Kidney tubule cell (primary cell): ENCODE data around the gene RYK.
A peak's percentile ranks its signal among the peaks of the same experiment; 100 is the strongest.
"Not testable (repeated sequence)": the region's sequence is repeated elsewhere in the genome, so short reads cannot be mapped to it uniquely, and the experiment has no call there.

ENCODE experiments used
- DNase-seq: peaks from one replicate; pipeline ENCODE4 v3.0.0-alpha.2; 2018; ENCODE audit warnings: low spot score

The RYK gene

DNA sequence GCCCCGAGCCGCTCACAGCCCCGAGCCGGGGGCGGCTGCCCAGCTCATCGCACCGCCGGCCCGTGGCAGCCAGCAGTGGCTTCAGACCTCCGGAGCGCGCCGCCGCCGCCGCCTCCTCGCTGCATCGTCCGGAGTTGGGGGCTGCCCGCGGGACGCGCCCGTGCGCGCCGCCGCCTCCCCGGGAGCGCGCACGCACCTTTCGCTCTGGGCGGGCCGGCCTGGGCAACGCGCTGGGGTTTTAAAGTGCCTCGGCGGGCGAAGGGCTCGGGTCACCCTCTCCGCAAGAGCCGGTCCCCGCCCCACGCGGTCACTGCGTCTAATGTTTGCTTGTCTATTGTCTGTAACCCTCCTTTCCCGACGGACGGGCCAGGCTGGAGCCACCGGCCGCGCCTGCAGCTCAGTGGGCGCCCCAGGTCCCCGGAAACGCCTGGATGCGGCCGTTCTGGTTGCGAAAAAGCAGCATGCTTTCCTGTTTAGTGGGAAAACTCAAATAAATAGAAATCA is at the start of gene RYK:
TSS of gene RYK (minus strand) at position 143 of the 504 bp plus-strand sequence. CDS start 205 bp downstream, outside the sequence.
- DNase-seq: peak; percentile 89

DNA sequence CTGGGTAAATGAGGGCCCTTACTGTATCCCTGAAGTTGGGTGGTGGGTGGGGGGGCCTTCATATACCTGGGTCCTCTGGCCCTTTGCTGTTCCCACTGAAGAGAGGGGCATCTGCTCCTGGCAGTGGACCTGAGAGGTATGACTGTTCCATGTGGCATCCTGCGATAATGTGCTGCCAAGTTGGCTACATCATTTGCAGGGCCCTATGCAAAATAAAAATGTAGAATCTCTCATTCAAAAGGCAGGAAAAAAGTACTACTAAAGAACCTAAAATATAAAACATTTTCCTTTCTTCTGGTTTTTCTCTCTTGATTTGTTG is 49.2 kb upstream of the RYK start:
- no peak for DNase-seq

DNA sequence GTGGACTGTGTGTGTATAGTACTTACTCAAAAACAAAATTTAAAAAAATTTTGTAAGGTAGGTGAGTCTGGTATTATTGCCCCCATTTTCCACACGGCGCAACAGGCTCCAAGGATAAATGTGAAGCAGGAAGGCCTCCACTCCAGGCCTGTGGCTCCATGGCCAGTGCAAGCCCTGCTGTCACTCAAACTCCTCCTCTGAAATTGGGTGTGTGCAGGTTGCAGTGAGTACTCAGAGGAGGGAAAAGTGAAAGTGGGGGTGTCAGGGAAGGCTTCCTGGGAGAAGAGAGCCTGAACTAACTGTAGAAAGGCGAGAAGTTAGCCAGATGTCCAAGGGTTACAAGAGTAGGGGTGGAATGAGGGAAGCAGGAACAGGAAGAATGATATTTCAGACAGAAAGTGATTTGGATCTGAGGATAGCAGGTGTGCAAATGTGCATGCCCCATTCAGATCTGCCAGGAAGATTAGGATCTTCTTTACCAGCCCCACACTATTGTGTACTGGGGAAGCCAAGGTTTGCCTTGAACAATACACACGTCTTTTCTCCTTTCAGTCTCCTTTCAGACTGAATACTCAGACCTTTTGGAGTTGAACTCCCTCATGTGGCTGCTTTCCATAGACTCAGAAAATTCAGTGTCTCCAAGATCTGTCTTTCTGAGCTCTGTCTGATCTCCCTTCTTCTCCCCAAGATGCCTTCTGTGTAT is 48.7 kb upstream of the RYK start:
- no peak for DNase-seq

DNA sequence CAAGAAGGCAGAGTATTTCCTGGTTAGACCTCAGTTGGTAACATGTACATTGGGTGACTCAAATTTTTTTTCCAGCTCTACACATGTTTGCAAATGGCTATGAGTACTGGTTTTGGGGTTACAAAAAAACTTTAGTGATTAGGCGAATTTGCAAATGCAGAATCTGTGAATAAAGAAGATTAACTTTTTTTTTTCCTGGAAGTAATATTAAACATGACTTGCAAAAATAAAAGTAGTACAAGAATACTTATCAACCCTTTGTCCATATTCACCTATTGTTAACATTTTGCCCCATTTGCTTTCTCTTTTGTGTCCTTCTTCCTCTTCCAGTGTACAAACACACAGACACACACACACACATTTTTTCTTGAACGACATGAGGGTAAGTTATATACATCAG is 47.6 kb upstream of the RYK start:
- no peak for DNase-seq

DNA sequence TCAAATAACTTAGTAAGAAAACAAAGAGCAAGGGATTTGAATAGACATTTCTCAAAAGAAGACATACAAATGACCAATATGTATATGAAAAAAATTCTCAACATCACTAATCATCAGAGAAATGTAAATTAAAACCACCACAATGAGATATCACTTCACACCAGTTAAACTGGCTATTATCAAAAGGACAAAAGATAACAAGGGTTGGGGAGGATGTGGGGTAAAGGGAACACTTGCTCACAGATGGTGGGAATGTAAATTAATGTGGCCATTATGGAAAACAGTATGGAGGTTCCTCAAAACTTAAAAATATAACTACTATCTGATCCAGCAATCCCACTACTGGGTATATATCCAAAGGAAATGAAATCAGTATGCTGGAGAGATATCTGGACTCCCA is 46.0 kb upstream of the RYK start:
- DNase-seq: no peak

DNA sequence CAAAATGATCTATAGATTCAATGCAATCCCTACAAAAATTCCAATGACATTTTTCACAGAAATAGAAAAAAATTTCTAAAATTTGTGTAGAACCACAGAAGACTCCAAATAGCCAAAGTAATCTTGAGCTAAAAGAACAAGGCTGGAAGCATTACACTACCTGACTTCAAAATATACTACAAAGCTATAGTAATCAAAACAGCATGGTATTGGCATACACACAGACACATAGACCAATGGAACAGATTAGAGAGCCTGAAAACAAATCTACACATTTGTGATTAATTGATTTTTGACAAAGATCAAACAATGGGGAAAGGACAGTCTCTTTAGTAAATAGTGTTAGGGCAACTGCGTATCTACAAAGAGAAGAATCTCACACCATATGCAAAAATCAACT is 45.3 kb upstream of the RYK start:
- DNase-seq: no peak

DNA sequence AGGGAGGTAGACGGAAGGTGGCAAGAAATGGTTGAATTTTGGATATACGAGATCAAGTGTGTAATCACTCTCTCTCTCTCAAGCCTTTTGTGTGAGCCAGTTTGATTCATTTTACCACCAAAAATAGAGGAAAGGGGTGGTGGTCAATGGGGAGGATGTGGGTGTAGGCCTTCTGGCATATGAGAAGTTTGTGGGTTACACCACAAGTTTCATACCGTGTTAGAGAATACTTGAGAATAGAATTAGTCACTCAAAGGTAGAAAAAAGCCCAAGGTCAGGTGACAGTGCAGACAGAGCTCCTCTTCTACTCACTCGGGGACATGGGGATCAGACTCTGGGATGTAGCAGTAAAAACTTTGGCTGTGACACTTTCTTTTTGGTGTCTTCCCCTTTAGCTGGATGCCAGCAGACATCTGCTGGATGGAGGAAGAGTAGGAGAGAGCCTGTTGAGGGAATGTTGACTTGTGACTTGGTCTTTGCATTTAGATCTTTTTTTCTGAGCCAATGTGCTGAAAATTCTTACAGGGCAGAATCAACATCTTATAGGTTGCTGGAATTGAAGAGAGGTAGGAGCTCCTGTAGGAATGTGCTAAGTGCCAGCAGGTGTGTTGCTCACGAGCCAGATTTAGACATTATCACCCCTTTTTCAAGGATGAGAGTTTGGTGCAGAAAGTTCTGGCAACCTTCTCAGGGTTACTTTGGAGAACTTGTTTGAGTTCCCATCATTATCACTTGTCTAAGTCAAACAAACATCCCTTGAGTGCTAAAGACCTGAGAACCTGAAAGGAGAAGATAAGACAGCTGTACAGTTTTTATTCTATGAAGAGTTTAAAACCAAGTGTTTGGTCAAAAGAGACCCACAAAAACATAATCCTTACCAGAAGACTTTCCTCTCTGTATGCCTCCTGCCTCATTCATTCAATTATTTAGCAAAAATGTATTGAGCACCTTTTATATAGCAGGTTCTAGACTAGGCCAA is 43.9 kb upstream of the RYK start:
- no peak for DNase-seq

DNA sequence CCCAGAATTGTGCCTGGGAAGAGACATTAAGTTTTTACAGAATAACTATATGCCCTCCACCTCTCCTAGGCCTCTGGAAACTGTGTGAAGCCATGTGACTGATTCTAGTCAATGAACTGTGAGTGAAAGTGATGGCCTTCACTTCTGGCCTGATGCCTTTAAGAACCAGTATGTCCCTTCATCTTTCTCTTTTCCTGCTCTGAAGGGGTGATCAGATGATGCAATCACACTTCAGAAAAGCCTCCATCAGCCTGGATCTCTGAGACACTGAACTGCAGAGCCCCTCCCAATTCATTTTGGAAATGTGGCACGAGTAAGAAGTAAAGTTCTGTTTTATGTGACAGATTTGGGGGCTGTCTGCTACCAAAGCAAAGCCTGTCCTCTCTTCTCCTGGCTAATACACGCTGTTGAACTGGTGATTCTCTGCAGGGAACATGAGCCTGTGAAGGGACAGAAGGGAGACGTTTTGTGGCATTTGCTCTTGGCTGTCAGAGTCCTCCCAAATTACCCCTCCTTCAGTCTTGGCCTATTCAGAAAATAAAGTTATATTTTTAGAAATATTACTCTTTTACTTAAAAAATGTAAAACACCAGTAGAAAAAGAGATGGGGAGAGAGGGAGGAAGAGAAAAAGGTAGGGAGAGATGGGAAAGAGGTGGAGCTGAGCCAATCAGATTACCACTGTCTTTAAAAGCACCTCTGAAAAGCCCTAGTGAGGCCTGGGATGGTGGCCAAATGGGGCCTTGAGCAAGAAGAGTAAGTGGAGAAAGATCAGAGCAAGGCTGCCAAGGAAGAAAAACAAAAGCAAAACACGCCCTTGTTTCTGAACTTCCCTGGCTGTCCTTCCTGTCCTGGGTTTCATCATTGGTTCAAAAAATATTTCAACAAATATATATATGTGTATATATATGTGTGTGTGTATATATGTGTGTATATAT is 40.9 kb upstream of the RYK start:
- no peak for DNase-seq

DNA sequence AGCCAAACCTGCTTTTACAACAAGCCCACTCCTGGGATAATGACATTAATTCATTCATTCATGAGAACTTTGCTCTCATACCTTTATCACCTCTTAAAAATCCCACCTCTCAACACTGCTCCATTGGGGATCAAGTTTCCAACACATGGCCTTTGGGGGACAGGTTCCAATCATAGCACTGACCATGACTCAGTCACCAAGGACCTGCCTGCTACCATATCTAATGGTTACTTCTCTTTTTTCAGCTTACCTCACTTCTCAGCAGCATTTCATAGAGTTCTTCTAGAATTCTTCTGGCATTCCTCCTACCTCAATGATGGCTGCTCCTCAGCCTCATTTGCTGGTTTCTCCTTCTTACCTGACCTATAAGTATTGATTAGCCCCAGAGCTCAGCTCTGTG is 36.9 kb upstream of the RYK start:
- DNase-seq: no peak

DNA sequence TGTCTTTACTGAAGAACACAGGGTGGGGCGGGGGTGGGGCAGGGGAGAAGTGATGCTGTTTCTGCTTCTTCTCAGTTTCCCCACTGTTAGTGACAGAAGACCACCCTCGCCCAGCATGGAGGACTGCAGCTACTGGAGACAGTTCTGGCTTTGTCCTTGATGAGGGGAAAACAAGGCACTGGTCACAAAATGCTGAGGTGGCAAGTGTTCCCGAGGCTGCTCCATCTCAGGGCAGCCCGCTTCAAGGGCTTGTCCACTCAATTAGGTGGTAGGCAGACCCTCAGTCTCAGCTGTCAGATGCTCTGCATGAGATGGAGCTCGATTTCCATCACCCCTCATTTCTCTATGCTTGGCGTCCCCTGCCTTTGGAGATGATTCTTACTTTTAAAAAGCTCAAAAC is 33.8 kb upstream of the RYK start:
- DNase-seq: no peak

DNA sequence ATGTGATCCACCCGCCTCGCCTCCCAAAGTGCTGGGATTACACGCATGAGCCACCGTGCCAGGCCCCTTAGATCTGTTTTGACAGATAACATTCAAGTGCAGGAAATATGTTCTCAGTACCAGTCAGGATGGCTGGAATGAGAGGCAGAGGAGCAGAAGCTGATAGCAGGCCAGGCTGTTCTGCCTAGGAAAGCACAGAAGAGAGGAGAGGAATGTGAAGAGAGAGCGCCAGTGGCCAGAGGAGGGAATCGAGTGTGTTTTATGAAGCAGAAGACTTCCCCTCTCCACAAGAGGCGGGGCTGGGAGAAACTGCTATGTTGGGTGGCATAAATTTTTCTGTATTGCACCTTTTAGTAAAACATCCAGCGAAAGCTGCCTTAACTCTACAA is 32.0 kb upstream of the RYK start:
- no peak for DNase-seq

DNA sequence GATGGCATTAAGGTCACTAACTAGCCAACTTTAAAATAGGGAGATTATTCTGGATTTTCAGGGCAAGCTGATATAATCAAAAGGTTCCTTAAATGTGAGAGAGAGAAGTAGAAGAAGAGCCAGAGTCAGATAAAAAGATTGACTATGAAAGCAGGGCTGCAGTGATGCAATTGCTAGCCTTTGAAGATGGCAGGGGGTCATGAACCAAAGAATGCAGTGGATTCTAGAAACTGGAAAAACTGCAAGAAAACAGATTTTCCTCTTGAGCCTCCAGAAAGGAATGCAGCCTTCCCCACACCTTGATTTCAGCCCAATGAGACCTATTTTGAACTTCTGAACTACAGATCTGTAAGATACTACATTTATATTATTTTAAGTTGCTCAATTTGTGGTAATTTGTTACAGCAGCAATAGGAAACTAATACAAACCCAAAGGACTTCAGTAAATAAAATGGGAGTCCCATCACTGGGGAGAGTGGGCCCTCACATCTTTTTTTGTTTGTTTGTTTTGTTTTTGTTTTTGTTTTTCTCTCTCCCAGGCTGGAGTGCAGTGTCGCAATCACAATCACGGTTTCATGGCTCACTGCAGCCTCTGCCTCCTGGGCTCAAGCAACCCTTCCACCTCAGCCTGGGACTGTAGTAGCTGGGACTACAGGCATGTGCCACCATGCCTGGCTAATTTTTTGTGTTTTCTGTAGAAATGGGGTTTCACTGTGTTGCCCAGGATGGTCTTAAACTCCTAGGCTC is 31.4 kb upstream of the RYK start:
- no peak for DNase-seq

DNA sequence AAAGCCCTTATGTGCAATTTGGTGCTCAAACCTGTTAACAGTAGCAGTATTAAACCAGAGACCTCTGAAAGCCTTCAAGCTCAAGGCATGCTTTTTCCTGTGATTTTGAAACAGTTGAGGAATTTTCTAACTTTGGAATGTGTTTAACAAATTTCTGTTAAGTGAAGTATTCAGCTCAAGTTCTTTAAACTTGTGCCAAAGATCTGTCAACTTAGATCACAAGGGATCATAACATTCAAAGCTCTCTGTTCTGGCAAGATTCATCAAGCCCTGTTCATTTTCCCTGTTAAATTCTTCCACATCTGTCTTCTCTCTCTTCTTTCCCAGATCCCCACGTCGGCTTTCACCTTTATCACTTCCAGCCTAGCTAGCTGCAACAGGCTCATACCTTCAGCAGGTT is 28.8 kb upstream of the RYK start:
- DNase-seq: no peak

DNA sequence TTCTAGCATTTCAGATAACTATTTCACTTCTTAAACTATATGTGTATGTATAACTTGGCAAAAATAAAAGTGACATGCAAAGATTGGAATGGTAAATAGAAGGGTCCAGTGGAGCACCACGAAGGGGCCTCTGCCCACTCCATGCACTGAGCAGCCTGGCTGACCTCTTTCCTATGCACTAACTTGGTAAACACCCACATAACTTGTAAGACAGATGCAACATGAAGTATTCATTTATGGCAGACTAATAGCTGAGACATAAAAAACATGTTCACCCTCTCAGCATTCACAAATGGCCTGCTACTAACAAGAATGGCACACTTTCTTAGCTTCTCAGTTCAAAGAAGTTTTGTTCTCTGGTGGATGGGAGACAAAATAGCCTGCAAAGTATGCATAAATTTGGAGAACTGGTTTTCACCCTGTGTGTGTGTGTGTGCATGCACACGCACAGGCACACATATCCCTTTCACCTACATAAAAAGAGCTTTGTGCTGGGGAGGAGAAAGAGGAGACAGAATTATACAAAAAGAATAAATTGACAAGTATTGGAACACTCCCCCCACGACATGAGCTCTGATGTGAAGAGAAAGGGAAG is 26.5 kb upstream of the RYK start:
- no peak for DNase-seq

DNA sequence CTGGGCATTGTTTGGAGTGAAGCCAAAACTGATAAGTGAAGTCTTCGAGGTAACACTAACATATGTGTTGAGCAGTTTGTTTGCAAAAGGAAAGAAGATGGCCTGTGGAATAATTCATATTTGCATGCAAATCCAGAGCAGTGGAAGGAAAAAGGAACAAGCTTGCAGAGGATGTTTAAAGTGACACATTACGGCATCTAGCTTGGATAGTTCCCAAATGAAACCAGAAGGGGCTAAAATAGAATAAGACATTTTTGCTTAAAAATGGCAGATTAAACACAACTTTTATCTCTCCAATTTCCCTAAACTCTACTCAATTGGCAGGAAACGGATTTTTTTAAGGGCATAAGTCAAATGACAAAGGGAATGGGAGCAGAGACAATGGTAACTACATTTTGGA is 25.4 kb upstream of the RYK start:
- DNase-seq: no peak

DNA sequence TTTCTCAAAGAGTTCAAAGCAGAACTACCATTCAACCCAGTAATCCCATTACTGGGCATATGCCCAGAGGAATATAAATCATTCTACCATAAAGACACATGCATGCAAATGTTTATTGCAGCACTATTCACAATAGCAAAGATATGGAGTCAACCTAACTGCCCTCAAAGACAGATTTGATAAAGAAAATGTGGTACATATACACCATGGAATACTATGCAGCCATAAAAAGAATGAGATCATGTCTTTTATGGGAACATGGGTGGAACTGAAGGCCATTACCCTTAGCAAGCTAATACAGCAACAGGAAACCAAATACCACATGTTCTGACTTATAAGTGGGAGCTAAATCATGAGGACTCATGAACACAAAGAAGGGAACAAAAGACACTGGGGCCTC is 24.5 kb upstream of the RYK start:
- not testable (repeated sequence) for DNase-seq

DNA sequence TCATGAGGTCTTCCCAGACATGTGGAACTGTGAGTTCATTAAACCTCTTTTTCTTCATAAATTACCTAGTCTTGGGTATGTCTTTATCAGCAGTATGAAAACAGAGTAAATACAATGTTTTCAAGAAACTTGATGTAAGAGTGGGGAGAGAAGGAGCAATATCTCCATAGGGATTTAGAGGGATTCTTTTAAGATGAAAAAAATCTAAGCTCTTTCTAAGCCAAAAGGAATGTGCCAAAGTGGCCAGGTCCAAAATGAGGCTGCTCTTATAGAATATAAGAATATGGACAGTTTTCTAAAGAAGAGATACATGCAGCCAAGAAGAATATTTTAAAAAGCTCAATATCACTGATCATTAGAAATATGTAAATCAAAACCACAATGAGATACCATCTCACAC is 23.9 kb upstream of the RYK start:
- DNase-seq: no peak

DNA sequence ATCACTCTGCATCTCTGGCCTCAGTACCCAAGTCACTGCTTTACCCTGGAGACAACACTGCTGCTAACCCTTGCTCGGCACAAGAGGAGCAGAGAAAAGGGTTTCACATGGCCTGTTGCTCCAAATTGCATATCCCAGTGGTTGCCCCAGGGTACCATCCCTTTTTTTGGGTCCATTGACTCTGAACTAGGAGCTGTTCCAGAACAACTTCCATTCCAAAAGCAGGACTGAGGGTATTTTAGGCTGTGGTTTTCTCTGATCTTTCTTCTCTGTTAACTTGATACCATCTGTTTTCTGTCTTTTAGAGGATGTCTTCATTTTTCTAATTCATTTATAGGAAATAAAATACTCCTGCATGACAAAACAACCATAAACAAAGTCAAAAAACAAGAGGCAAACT is 17.3 kb upstream of the RYK start:
- DNase-seq: no peak

DNA sequence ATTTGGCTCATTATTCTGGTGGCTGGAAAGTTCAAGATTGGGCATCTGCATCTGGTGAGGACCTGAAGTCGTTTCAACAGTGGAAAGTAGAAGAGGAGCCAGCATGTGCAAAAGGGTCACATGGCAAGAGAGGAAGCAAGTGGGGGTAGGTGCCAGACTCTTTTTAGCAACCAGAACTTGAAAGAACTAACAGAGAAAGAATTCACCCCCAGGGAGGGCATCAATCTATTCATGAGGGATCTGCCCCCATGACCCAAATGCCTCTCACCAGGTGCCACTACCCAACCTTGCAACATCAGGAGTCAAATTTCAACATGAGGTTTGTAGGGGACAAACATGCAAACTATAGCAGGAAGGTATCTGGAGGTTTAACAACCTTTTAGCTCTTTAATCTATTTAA is 10.3 kb upstream of the RYK start:
- DNase-seq: no peak

DNA sequence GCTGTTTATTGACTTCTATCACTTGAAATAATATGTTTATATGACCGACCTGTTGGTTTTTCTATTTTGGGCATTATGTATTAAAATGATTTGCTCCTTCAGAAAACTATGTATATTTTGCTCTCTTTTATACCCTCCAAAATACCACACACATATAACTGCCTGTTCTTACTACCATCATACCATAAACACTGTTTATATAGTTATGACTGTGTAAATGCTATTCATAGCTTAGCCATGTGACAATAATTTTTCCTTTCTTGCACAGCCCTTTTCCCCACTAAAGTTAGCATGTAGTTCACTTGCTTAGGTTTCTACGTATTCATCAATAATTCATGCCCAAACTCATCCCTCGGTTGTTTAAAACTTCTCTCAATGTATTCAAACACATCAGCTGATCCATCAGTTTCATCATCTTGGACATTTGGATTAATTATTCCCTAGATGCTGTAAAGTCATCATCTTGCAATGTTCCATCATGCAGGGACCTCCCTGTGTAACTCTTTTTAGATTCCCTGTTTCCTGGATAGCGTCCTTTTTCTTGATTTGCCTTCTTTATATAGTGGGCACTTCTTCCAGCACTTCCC is 8.2 kb upstream of the RYK start:
- DNase-seq: peak; percentile 83

DNA sequence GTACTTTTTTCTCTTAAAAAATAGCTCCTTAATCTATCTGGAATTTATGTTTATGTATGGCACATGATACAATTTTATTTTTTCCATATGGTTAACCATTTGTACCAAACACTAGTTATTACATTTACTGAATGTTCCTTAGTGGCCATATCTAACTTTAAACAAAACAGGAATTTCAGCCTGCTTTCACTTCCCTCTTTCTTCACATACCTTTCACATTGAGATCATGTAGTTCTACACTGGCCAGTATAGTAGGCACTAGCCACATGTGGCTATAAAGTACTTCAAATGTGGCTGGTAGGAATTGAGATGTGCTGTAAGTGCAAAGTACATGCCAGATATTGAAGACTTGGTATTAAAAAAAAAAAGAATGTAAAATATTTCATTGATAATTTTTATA is 4.7 kb upstream of the RYK start:
- no peak for DNase-seq
